AG09309 (cell line): ENCODE measurements around the gene EPN2.

ENCODE experiments used
- DNase-seq: peaks from one replicate; pipeline ENCODE4 v3.0.0-alpha.2; 2010; ENCODE audit warnings: low read depth
- H3K4me3 ChIP-seq: 2 replicates; pipeline ENCODE4 v1.5.1; 2011; ENCODE audit warnings: mild to moderate bottlenecking, low read depth, low read length, moderate library complexity; ENCODE audit not compliant: control insufficient read depth
- CTCF ChIP-seq: IDR thresholded peaks from 2 replicates; pipeline ENCODE4 v1.5.1; 2011; ENCODE audit warnings: mild to moderate bottlenecking, low read depth, low read length, inconsistent platforms; ENCODE audit not compliant: insufficient read depth, control insufficient read depth; ENCODE audit errors: missing control alignments

Gene EPN2

DNA sequence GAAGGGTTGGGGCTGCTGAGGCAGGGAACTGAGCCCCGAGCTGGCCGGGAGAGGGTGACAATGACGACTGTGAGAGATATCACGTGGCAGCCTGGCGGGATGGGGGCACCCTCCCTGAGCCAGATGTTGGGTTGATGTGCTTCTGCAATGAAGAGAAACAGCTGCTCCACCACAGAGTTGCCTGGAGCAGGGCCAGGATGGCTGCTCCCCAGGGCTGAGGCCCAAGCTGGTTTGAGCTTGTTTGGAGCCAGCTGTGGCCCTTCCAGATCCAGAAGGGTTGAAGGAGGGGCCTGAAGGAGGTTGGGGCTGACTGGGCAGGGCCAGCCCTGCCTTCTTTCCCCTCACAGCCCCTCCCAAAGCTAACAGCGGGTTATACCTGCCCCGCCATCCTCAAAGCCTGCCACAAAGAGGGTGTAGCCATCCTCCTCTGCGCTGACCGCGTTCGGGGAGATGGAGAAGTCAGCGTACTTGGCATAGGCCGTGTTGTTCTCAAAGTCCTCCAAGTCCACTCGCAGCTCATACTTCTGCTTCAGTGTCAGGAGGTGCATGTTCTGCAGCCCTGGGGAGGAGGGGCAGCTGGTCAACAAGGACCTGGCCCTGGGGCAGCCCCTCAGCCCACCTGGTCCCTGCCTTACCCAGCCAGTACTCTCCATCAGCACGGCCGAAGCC, 147.7 kb downstream of the EPN2 start:
- TF ChIP-seq CTCF, result no peak
- DNase-seq, result peak; percentile 79
- peak overlapping the region; percentile 4; the same call in 1 of the 2 replicates for H3K4me3 ChIP-seq

GRCh38 chr17:19385521-19385983, 148.4 kb downstream of the EPN2 start:
- TF ChIP-seq CTCF, result no peak
- DNase-seq, result no peak
- H3K4me3 ChIP-seq, result no peak overlapping the region
